Stimulated activated CD8-positive, alpha-beta memory T cell treated with anti-CD3 and anti-CD28 coated beads, Interleukin-4, amount 100 ng/mL, for 1 hour (primary cell): ENCODE results near the gene ABCA2.
A peak's percentile ranks its signal among the peaks of the same experiment; 100 is the strongest.
"Not testable (repeated sequence)": the region's sequence is repeated elsewhere in the genome, so short reads cannot be mapped to it uniquely, and the experiment has no call there.

Experiments
- DNase-seq, 2 donors: peaks; one replicate each; pipeline ENCODE4 v3.0.0-alpha.2; 2020; ENCODE audit warnings: low read depth in 2 of 2, low spot score in 1 of 2

ABCA2 gene

DNA sequence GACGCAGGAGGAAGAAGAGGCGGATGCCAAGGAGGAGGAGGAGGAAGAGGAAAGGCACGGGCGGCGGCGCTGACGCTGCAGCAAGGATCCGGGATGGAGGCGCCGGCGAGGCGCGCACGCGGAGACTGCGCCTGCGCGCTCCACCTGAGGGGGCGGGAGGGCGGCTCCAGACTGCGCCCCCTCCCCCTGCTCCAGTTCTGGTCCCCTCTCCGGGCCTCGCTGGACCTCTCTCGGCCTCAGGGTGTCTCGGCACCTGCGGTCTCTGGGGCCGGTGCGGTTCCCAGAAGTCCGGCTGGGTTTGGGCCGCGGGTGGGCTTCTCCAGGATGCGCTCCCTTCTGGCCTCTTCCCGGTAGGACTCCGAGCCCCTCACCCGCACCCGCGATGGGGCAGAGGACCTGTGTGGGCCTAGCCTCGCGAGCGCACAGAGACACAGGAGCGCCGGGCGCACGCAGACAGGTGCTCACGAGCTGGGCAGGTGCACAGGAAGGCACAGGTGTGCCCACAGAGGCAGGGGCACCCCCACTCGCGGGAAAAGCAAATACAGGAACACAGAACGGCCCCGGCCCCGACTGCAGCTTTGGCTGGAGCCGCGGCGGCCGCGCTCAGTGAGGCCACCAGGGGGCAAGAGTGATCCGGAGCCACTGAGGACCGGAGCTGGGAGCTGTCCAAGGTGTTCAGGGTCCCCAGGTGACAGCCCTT is 18.2 kb upstream of the ABCA2 start, which contains the start of gene NPDC1:
NPDC1 (minus strand) TSS at position 90 of the 700 bp plus-strand sequence. CDS start 188 bp downstream, outside the sequence.
- peak in 1 of 2 donors; percentile 58 for DNase-seq

DNA sequence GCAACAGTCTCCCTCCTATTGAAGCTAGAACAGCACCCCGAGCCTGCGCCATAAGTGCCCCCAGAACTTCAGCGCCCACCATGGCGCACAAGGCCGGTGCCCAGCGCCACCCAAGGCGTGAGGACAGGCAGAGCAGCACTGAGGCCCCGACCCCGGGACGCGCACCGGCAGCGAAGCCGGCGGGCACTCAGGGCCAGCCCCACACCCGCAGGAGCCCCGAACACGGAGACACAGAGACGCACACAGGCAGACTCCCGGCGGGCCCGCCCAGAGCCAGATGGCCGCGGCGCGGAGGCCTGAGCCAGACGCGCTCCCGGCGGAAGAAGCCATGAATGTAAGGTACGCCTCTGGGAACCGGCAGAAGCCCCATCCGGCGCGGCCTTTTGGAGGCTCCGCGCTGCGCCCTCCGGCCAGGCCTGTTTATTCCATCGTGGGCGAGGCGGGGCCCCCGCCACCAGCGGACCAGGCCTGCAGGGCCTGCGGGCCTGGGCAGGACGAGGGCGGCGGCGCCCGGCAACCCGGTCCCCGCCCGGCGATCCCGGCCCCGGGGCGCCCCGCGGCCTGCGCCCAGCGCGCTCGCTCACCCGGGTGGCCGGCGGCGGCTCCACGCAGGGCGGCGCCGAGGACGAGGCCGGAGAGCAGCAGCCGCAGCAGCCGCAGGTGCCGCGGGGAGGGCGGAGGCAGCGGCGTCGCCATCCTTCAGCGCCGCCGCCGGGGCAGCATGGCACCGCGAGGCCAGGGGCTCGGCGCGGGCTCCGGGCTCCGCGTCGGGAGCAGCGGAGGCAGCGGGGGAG is 17.5 kb upstream of the ABCA2 start:
- DNase-seq, result no peak

DNA sequence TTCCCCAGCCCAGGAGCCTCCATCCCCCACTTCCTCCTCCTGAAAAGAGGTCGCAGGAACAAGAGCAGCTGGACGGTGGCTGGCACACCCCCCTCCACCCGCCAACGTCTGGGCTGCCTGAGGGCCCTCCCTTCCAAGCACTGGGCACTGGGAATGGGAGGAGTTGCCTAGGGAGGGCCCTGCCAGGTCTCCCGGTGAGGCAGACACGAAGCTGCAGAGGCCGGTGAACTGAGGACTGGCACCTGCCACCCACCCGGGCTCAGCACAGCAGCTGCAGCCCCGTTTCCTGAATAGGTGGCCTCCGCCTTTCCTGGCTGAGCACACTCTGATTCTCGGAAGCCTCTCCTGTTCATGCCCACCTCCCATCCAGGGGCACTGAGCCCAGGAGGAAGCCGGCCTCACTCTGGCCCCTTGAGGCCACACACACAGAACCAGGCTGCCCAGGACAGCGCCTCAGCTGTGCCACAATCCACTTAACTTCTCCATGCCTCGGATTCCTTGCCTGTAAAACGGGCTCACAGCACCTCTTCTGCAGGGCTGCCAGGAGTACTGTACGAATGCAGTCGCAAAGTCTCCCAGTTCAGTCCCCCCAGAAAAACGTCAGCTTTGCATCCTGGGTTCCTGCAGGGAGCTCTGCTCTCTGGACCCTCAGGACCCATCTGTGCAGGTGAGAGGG is 16.6 kb upstream of the ABCA2 start:
- no peak for DNase-seq

DNA sequence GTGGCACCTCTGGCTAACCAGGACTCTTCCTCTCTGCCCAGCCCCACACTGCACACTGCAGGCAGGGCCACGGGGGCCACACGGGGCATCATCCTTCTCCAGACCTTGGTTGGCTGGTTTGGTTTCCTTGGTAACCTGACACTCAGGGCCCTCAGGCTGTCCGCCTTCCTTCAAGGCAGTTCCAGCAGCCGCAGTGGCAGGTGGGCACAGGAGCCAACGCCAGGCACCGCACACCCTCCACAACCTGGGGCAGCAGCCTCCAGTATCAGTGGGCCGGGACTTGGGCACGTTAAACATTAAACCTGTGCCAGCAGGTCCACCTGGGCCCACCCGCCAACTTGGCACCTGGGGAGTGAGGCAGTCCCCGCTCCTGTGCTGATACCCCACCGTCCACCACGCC is 16.0 kb upstream of the ABCA2 start:
- no peak for DNase-seq

DNA sequence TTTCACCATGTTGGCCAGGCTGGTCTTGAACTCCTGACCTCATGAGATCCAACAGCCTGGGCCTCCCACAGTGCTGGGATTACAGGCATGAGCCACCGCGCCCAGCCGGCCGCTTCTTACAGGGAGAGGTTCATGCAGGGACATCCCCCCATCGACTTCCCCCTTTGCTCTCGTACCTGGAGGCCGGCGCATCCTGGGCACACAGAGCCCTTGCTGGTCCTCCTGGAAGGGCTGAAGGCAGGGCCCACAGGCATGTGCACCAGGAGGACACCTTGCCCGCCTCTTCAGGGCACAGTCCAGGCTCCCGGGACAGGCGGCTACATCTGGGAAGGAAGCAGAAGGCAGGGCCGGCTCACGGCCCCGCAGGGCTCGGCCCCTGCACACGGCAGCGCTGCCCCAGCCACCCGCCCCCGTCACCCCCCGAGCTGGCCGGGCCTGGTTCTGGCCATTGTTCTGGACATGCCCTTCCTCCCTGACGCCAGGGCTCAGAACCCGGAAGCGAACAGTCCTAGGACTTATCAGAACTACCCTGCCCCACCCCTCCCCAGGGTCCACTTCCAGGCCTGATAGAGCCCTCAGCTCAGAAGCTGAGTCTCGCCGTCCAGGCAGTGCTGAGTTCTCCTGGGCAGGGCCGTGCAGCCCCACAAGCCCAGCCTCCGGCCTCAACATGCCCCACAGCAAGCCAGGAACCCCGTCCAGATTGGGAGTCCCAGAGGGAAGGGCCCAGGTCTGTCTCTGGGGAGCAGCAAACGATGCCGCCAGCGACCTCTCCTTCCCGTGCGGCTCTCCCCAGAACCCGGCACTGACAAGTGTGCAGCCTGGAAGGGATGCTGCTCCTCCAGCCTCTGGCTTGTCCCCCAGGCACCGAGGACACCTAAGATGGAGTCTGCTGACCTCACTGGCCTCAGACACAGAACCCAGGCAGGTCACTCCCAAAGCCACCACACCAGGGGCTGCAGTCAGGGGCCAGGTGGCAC is 15.0 kb upstream of the ABCA2 start:
- no peak for DNase-seq

DNA sequence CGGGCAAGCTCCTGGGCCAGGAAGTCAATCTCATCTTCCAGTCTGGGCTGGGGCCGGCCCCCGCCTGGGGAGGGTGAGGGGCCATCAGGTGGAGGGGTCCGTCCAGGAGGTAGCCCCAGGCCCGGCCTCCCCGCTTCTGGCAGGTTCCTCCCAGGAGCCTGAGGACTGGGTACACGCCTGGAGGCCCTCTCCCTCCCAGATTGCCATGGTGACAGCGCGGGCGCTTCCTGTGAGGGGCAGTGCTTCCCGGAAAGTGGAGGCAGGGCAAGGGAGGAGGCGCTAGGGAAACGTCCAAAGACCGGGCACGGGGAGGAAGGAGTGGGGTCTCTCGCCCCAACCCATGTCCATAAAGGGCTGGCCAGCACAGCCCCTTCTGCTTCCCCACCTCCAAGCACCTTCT is 13.1 kb upstream of the ABCA2 start:
- no peak for DNase-seq

DNA sequence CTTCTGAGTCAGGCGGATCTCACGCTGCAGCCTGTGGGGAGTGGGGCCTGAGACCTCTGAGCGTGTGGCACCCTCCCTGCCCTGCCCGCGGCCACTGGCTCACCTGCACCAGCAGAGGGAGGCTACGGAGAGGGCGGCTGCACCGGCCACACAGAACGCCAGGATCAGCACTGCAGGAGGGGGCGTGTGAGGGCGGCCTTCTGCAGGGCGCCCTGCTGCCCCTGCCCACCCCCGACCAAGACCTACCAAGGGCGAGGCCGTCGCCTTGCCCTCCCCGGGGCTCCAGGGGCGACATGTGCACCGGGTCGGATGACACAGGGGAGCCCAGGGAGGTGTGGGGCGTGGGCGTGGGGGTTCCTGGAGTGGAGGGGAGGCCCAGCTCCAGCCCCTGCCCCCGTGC is 12.5 kb upstream of the ABCA2 start:
- no peak for DNase-seq

DNA sequence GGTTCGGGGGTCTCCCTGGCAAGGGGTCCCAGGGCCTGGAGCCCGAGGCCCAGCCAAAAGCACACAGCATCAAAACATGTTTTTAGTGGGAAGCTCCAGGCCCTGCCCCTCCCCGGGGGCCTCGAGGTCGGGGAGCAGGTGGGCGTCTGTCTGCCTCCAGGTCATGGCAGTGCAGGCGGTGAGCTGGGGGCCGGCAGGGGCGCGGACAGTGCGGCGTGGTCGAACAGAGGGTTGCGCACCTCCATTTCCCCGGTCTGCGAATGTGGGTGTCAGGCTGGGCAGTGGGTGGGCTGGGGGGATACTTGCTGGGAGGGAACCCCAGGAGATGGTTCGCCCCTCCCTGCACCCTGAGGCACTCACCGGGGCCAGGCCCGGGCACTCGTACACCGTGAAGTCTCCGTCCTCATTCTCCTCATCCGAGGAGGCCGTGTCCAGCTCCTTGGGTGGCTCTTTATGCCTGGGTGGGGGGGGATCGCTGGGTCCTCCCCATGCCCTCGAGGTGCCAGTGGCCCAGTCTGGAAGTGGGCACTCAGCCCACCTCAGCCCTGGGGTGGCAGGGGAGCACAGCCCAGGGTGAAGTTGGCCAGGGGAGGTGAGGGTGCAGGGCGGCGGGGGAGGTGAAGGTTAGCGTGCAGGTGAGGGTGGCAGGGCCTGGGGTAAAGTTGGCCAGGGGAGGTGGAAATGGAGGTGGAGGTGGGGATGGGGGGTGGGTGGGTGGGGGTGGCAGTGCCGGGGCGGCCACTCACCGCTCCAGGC is 11.8 kb upstream of the ABCA2 start:
- DNase-seq, result no peak

DNA sequence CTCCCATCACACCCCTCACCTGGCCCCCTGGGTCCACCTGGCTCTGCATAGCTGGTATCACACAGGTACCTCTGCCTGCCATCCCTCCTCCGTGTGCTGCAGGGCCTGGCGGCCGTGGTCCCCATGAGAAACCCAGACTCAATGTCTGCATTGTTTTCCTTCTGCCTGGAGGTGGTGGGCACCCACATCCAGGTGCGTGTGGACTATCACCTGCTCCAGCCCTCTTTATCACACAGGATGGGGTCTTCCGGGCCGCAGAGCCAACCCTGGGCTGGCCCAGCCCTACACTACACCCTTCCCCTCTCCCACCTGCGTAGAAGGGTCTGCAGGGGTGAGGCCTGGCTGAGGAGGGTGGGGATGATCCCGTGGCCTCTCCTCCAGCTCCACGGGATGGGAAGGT is 10.9 kb upstream of the ABCA2 start:
- no peak for DNase-seq

DNA sequence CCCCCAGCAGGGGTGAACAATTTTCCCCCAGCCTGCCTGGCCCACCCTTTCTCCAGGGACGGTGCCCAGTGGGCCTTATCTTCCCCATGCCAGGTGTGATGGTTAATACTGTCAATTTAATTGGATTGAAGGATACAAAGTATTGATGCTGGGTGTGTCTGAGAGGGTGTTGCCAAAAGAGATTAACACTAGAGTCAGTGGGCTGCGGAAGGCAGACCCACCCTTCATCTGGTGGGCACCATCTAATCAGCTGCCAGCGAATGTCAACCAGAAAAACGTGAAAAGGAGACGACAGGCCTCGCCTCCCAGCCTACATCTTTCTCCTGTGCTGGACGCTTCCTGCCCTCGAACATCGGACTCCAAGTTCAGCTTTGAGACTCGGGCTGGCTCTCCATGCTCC is 9.4 kb upstream of the ABCA2 start:
- no peak for DNase-seq

DNA sequence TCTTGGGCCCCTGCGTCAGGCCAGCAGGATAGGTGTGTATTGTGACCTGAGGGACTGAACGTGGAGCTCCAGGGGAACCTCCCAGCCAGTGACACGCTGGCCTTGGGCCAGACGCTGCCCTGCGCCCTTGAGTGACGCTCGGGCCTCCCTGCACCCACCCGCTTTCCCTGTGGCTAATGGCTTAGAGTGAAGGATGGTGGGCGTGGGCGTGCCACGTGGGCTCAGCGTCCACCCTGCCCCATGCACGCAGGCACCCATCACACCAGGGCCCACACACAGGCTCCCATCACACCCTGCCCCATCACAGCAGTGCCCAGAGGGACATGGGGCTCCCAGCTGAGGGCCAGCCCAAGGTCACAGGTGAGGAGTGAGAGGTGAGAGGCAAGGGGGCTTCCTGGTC is 9.0 kb upstream of the ABCA2 start:
- no peak for DNase-seq

DNA sequence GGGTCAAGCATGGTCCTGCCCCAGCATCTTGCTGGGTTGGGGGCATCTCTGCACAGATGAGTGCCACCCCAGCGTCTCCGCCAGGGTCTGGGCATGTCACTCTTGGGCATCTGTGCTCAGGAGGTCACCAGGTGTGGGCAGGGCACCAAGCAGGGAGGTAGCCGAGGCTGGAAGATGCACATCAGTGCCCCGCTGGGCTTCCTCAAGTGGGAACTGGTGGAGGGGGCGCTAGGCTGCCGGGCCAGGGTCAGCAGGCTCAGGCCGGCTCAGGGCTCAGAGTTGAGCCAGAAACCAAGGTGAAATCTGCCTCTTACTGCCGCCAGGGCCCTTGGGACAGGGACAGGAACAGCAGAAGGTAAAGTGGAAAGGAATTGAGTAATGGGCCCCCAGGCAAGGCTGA is 7.9 kb upstream of the ABCA2 start:
- no peak for DNase-seq

DNA sequence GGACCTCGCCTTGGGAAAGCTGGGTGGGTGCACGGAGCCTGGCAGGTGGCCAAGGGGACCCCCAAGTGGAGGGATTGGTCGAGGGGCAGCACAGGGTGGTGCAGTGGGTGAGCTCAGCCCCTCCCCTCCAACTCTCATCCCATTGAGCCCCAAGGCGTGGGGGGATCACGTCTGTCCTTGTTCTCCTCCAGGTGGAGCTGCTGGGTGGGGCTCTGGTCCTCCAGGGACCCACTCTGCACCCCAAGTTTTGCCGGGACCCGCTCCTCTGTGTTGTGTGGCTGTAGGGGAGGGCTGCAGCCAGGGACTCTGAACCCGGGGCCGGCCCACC is 7.4 kb upstream of the ABCA2 start:
- DNase-seq, result no peak

DNA sequence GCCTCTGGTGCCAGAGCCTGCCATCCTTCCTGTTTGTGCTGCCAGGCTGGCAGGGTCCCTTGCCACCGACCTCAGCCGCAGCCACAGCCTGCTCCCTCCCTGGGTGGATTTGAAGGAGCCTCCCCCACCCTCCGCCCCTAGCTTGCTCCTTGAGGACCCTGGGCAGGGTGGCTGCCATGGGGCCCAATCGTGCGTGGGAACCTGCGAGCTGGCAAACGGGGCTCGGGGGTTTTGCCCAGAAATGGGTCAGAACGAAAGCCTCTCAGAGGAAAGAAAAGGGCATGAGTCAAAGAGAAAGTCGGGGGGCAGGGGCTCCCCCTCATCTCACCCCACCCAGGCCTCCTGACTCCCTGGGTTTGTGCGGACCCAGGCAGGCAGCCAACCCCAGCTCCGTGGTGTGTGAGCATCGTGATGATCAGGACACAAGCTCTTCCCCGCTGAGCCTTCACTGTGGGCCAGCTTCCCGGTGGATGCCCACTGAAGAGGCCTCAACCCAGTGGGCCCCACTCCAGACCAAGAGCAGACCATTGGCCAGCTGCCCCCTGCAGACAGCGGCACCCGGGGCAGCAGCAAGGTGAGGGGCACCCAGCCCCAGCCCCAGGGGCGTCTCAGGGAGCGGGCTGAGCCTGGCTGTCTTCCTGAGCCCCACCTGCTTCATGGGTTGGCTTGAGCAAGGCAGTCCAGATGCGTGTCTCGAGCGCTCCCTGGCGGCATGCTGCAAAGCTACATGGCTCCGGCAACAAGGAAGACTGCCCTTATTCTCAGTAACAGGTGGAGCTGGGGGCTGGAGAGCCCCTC is 6.9 kb upstream of the ABCA2 start:
- DNase-seq, result peak; percentile 74 to 76

DNA sequence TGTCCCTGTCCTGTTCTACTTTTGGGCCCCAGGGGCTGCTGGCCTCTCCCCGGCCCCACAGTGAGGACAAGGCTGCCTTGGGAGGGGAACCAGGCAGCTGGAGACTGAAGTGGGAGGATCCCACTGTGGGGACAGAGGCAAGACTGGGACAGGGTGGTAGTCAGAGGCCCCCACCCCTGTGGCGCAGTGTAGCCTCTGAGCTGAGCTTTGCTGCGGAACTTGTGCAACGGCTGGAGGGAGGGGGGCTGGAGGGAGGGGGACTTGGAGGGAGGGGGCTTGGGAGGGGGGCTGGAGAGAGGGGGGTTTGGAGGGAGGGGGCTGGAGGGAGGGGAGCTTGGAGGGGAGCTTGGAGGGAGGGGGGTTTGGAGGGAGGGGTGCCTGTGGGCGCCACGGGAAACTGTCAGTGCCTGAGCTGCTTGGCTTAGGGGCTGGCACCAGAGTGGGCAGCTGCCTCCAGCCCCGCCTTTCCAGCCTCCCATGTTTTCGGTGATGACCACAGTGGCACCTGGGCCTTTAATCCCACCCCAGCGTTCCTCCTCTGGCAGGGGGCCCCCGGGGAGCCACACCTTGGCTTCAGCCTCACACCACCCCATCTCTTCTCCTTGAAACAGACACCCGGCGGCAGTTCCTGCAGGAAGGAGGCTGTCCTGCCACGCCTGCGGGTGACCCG is 6.1 kb upstream of the ABCA2 start:
- no peak for DNase-seq

DNA sequence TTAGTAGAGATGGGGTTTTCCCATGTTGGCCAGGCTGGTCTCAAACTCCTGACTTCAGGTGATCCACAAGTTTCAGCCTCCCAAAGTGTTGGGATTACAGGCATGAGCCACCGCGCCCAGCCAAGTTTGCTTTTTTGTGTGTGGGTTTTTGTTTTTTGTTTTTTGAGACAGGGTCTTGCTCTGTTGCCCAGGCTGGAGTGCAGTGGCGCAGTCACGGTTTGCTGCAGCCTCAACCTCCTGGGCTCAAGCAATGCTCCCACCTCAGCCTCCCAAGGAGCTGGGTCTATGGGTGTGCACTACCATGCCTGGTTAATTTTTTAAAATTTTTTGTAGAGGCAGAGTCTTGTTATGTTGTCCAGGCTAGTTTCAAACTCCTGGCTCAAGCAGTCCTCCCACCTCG is 5.4 kb upstream of the ABCA2 start:
- not testable (repeated sequence) for DNase-seq

DNA sequence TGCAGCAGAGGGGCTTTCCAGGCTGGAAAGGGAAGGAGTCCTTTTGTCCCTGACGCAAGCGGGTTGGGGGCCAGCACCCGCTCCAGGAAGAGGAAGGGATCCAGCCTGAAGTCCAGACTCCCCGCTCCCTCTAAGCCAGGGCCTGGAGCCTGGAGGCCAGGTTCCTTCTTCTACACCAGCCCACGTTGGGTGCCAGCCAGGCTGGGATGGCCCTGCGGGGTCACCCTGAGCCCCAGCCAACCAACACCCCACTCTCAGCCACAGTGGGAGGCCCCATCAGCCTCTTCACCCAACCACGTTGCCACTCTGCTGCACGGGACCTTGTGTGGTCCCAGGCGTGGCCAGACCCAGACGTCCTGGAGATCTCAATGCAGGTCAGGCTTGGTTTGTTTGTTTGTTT is 4.8 kb upstream of the ABCA2 start:
- no peak for DNase-seq

DNA sequence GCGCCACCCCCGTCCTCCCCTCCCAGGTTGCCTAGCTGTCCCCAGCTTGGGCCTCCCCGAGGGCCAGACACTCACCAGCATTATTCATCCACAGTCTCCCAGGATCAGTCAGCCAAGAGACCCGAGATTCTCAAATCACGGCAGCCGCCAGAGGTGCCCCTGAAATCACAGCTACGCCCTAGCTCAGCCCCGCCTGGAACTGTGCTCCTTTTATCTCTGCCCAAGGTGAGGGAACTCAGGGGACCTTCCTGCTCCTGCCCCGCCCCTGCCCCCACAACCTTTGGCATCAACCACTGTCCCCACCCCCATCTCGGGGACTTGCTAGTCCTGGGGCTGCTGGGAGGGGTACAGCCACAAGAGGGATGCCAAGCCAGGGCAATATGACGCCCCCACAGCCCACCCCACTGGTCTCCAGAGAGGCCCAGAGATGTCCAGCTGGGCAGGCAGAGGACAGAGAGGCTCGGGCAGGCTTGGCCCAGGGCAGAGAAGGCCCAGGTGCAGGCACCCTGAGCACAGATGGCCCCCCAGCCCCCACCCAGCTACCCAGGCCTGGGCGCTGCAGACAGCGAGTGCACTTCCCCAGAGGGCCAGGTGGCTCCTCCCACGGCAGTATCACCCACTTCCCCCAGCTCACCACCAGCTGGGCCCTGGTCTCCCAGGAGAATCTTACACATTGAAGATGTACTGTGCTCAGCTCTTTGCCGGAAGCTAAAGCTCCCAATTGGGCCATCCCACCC is 4.0 kb upstream of the ABCA2 start, which contains the start of gene FUT7:
FUT7 (minus strand) TSS at position 185 of the 737 bp plus-strand sequence; CDS start at position 88, 97 bp downstream.
- DNase-seq, result no peak
